Muscle of arm (tissue), 12 donors: Measurements from ENCODE around the gene NPAS1. TPM values are rescaled to one million over a fixed set of nuclear protein-coding genes. Genes with fewer than 3 reads are reported as not detected.
"Not testable (repeated sequence)": the region's sequence is repeated elsewhere in the genome, so short reads cannot be mapped to it uniquely, and the experiment has no call there.

ENCODE experiments used
- DNase-seq: peaks from one replicate; pipeline ENCODE4 v3.0.0-alpha.2; 2013
- polyA plus RNA-seq, 12 donors: library from polyadenylated mRNA; unstranded; fragments of 120-200 nt; gene quantifications; one replicate each; pipeline ENCODE4 v1.2.1, GENCODE V29; 2013; ENCODE audit not compliant: insufficient read length in 12 of 12

Gene NPAS1
- polyA plus RNA-seq, 12 donors = 1.1 to 2.5 (median 1.9) TPM; not detected in 2

DNA sequence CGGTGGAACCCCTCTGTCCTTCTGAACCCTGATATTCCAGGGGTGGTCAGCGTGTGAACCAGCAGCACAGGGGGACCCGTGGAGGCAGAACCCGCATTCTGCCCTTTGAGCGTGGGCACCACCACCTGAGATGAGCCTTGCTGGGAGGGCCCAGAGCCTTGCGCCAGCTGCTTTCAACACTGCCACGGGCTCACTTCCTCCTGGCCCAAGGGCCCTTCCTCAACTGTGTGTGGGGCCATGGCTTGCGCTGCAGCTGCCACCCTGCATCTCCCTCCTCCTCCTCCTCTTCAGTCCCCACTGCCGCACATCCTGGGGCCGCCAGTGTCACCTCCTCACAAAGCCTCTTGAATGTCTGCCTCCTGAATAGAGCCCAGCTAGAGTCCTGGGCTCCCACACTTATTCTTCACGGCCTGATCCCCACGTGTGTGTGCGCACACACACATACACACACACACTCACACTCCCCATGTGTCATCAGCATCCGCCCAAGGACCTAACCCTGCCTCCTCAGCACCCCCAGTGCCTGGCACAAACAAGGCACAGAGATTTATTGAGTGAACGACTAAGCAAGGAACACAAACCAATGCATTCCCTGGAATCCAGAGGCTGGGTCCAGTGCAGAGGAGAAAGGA, 55.7 kb downstream of the NPAS1 start:
- no peak for DNase-seq

DNA sequence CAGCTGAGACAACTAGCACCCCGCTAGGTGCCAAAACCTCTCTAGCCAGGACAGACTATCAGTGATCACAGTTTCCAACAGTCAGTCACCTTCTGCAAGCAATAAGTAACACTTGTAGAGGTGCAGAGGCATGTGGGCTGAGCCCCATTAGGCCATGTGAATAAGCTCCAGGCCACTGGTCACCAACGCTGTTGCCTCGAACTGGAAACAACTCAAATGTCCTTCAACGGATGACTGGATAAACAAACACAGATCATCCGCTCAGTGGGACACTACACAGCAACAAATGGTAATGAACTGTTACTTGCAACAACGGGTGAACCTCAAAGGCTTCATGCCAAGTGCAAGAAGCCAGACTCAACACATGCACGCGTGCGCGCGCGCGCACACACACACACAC, 56.3 kb downstream of the NPAS1 start:
- DNase-seq = no peak

DNA sequence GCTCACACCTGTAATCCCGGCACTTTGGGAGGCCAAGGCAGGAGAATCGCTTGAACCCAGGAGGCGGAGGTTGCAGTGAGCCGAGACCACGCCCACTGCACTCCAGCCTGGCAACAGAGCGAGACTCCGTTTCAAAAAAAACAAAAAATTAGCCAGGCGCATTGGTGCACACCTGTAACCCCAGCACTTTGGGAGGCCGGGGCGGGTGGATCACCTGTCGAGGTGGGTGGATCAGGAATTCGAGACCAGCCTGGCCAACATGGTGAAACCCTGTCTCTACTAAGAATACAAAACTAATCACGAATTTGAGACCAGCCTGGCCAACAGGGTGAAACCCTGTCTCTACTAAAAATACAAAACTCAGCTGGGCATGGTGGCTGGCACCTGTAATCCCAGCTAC, 58.7 kb downstream of the NPAS1 start:
- DNase-seq = not testable (repeated sequence)

DNA sequence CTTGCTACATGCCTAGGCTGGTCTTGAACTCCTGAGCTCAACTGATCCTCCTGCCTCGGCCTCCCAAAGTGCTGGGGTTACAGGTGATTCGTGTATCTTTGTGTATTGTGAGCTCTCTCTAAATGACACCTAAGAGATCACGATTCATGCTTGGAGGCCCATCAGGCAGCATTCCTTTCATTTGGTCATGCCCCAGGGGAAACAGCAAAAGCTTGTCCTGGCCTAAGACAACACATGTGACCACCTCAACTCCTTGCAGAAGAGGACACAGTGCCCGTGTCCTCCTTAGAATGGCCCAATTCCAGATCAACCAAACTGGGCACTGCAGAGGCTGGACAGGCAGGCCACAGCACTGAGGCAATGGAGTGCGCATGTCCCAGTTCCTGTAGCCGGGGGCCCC, 61.5 kb downstream of the NPAS1 start:
- DNase-seq = no peak

DNA sequence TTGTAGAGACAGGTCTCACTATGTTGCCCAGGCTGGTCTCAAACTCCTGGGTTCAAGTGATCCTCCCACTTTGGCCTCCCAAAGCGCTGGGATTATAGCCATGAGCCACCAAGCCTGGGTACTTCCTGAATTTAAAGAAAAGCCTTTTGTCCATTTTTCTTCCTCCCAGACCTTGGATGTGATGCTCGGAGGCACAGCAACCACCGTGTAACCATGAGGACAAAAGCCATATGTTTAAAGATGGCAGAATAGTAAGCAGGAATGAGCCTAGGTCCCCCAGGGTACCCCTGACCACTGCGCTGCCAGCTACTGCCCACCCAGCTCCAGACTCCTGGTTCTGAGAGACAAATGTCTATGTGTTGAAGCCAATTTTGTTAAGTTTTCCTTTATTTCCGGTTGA, 62.9 kb downstream of the NPAS1 start:
- no peak for DNase-seq

DNA sequence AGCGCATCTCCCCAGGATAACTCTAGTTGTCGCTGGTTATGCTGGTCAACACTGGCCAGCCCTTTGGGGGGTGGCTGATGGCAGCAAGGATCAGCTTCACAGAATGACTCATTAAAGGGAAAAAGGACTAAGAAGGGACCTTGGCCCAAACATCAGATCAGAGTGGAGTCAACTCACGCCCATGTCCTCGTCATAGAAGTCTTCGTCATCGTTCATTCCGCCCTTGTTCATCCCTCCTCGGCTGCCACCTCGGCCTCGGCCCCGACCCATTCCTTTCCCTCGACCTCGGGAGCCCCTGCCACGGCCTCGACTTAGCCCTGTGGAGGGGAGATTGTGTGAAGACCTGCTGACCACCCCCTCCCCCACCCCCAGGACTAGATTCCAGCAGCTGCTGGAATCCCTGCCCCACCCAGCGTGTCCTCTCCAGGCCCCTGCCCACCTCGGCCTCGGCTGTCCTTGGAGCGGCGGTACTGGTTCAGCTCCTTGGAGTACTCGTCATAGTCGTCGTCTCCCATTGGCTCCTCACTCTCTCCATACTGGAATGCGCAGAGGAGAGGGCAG, 65.3 kb downstream of the NPAS1 start:
- no peak for DNase-seq

DNA sequence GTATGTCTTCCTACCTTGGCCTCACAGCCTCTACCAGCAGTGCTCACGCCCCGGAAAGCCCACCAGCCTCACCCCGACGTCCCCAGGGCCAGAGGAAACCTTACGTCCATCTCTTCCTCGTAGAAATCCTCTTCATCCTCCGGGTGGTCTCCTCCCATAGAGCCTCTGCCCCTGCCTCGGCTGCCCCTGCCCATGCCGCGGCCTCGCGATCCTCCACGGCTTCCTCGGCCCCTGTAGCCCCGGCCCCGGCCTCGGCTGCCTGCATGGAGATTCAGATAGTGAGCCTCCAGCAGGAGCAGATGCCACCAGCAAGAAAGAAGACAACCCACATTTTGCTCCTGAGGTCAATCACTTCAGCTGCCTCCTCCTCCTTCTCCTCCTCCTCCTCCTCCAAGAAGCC, 66.6 kb downstream of the NPAS1 start:
- no peak for DNase-seq

DNA sequence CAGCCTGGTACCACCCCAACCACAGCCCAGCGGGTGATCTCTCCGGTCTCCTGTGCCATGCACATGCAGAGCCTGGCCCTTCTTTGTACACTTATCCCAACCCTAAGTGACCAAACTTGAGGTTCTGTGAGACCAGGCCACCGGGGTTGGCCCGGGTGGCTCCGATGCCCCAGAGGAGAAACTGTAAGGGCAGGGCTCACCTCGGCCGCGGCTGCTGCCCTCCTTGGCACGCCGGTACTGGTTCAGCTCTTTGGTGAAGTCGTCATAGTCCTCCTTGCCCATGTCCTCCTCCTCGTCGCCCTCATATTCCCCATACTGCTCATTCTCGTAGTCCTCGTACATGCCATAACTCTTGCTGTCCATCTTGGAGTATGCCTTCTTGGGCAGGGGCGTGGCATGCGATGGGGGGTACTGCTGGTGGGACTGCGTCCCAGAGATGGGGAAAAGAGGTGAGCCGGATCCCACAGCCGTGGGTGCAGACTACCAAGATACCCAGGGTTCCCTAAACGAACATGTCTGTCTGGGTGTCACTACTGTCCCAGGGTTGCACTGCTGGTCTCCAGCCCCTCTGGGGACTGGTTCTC, 70.2 kb downstream of the NPAS1 start:
- no peak for DNase-seq

DNA sequence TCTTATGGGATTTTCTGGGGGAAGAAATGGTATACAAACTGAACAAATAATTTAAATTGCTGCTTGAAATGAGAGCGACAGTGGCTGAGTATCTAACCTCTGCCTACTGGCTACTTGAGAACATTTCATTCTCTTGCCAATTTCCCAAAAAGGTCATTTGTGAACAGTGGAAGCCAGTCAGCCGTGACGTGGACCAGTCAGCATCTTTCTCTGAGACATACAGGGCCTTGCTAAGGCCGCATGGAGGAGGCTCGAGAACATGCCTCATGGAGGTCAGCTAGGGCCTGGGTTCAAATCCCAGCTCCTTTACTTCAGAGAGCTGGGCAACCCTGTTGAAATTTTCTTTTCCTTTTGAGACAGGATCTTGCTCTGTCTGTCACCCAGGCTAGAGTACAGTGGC, 73.6 kb downstream of the NPAS1 start:
- no peak for DNase-seq

DNA sequence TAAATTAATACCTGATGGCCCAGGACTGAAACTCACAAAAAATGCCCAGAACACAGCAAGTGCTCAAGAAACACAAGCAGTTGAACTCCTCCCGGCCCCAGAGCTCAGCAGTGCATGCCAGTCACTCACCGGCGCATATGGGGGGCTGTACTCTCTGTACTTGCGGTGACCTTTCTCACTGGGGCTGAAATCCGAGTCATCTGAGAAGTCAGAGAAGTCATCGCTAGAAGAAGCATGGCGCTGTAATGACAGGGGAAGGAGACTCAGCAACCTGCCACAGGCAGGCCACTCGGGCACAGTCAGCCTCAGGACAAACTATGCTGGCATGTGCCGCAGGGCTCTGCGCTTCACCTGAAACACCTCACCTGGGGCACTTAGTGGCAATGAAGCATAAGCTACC, 74.2 kb downstream of the NPAS1 start:
- no peak for DNase-seq

DNA sequence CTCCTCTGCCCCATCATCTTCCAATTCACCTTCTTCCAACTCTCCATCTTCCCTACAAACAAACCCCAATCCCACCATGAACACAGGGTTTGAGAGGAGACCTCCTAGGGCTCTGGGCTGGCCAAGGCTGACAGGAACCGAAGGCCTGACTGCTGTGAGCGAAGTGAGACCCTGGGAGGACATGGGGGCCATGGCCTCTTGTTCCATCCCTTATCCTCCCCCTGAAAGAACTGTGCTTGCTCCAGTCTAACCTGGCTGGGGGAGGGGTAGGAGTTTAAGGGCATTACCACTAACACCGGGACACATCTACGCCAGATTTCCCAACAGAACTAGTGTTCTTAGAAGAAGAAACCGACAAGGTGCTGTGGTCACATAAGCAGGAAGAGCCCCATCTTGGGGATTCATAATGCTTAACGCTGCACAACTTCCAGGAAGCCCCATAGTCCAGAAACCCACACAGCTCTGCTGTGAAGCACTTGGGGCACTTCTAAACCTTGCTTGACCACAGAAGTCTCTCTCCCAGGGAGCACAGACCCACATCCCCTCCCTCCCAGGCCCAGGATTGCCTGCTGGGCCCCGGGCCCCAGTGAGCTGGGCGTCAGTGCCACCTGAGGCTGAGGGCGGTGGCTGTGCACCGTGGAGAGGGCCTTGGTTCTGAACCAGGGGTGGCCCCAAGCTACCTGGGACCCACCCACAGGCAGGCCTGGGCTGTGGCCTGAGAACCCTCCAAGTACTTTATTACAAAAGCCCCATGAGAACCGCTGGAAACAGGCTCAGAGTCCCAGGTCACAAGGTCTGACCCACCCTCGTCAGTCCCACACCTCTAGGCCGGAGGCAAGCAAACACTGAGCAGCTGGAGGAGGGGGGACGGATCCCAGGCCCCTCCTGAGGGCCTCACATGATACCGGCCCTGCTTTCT, 75.2 kb downstream of the NPAS1 start:
- DNase-seq = no peak

Other genes starting within 250 kb of the NPAS1 start
- gene SLC1A5, start 231.2 kb upstream of the NPAS1 start, polyA plus RNA-seq = 10 to 100 TPM in 11 of 12 donors, not detected in 1; 15.7 to 39.9 (median 19.1) TPM
- 10 to 100 TPM in 11 of 12 donors, not detected in 1; 40.5 to 71.1 (median 53.7) TPM for gene AP2S1, start 169.0 kb upstream of the NPAS1 start, polyA plus RNA-seq
- gene ARHGAP35, start 158.8 kb upstream of the NPAS1 start, polyA plus RNA-seq = 10 to 100 TPM in 11 of 12 donors, not detected in 1; 35.6 to 79.6 (median 37.3) TPM
- 10 to 100 TPM in 1 of 12 donors, 1 to 10 TPM in 10, not detected in 1; 3.4 to 20.4 (median 5.4) TPM for gene TMEM160, start 28.8 kb downstream of the NPAS1 start, polyA plus RNA-seq
- gene ZC3H4, start 93.9 kb downstream of the NPAS1 start, polyA plus RNA-seq = 10 to 100 TPM in 11 of 12 donors, not detected in 1; 17.7 to 41.1 (median 24.8) TPM
- 10 to 100 TPM in 11 of 12 donors, not detected in 1; 53.5 to 94.9 (median 76.7) TPM for gene SAE1, start 111.0 kb downstream of the NPAS1 start, polyA plus RNA-seq
- gene BBC3, start 211.4 kb downstream of the NPAS1 start, polyA plus RNA-seq = 1 to 10 TPM in 10 of 12 donors, under 1 TPM in 1, not detected in 1; 0.98 to 9.5 (median 1.8) TPM
- 10 to 100 TPM in 11 of 12 donors, not detected in 1; 15.4 to 29.5 (median 19.2) TPM for gene CCDC9, start 236.7 kb downstream of the NPAS1 start, polyA plus RNA-seq